ENCODE measurements around the gene TTC21A. TPM values are rescaled to one million over a fixed set of nuclear protein-coding genes. Genes with fewer than 3 reads are reported as not detected.

TTC21A gene
- total and polyA plus RNA-seq, 4 donors: 5.3 to 23.9 (median 15.1) TPM

DNA sequence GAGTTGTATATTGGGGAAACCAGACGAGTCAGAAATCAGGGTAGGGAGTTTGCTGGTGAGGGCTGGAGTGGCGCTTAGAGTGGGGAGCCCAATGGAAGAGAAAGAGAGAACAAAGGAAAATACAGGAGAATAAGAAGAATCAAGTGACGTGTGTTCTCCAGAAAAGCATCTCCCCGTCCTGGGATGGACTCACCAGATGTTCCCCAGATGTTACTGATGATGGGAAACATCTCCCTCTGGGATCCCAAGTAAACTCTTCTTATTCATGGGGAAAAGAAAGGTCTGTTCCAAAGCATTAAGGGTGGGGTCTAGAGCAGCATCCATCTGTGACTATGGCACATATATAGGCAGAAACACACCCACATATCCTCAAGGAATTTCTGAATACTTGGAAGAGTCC lies 48.9 kb downstream of the TTC21A start:
- Histone ChIP-seq H3K27me3 (ENCODE audit: control insufficient read depth, insufficient read depth, low read length) (no peaks in the 10 kb centered on the region), H3K36me3 (ENCODE audit: control insufficient read depth, insufficient read depth, low read length) (peaks cover 2% of the 10 kb centered on the region), H3K27ac (ENCODE audit: low read depth, low read length) (no peak overlapping the region), H3K4me3 (ENCODE audit: low read depth, low read length) (no peak overlapping the region), H3K4me1 (ENCODE audit: control insufficient read depth, insufficient read depth, low read length) (peaks cover 25% of the 10 kb centered on the region), H3K9me3 (ENCODE audit: control insufficient read depth, insufficient read depth, low read length) (no peaks in the 10 kb centered on the region)
- peak in 1 of 6 donors; percentile 10 for DNase-seq (ENCODE audit: low read depth in 4 of 6, low spot score in 6 of 6)
- WGBS (ENCODE audit: insufficient coverage): 64% methylated on average over 3 of the region's 4 CpGs

DNA sequence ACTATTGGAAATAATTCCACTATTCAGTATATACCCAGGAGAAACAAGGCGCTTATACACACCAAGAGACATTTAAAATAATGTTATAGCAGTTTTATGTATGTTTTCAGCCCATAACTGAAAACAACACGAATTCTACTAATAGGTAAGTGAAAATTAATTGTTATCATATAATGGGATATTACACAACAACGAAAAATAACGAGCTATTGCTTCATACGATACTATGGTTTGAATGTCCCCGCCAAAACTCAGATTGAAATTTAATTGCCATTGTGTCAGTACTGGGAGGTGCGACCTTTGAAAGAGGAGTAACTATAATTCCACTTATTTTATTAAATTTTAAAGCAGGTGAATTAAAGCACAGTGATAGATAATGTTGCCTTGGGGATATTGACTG lies 49.9 kb downstream of the TTC21A start:
- no peak for DNase-seq (ENCODE audit: low read depth in 4 of 6, low spot score in 6 of 6)
- WGBS (ENCODE audit: insufficient coverage): no CpG with 5 or more reads among the region's 7 CpGs
- H3K4me1 ChIP-seq (ENCODE audit: control insufficient read depth, insufficient read depth, low read length): peaks cover 15% of the 10 kb centered on the region
- H3K27me3 ChIP-seq (ENCODE audit: control insufficient read depth, insufficient read depth, low read length): no peaks in the 10 kb centered on the region
- H3K27ac ChIP-seq (ENCODE audit: low read depth, low read length): no peak overlapping the region
- H3K36me3 ChIP-seq (ENCODE audit: control insufficient read depth, insufficient read depth, low read length): no peaks in the 10 kb centered on the region
- H3K9me3 ChIP-seq (ENCODE audit: control insufficient read depth, insufficient read depth, low read length): no peaks in the 10 kb centered on the region
- H3K4me3 ChIP-seq (ENCODE audit: low read depth, low read length): no peak overlapping the region

GRCh38 chr3:39158148-39158715 lies 50.8 kb downstream of the TTC21A start:
- H3K27ac ChIP-seq (ENCODE audit: low read depth, low read length): no peak overlapping the region
- peaks cover 10% of the 10 kb centered on the region for H3K4me1 ChIP-seq (ENCODE audit: control insufficient read depth, insufficient read depth, low read length)
- DNase-seq (ENCODE audit: low read depth in 4 of 6, low spot score in 6 of 6): no peak
- no peaks in the 10 kb centered on the region for H3K27me3 ChIP-seq (ENCODE audit: control insufficient read depth, insufficient read depth, low read length)
- no peaks in the 10 kb centered on the region for H3K36me3 ChIP-seq (ENCODE audit: control insufficient read depth, insufficient read depth, low read length)
- 44% methylated on average over 3 of the region's 5 CpGs for WGBS (ENCODE audit: insufficient coverage)
- H3K9me3 ChIP-seq (ENCODE audit: control insufficient read depth, insufficient read depth, low read length): no peaks in the 10 kb centered on the region
- H3K4me3 ChIP-seq (ENCODE audit: low read depth, low read length): no peak overlapping the region

DNA sequence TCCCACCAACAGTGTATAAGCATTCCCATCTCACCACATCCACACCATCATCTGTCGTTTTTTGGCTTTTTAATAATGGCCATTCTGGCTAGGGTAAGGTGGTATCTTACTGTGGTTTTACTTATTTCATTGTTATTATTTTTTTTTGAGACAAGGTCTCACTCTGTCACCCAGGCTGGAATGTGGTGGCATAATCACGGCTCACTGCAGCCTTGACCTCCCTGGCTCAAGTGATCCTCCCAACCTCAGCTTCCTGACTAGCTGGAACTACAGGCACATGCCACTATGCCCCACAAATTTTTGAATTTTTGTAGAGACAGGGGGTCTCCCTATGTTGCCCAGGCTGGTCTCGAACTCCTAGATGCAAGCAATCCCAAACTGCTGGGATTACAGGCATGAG lies 56.9 kb downstream of the TTC21A start:
- WGBS (ENCODE audit: insufficient coverage): no CpG with 5 or more reads among the region's 3 CpGs
- Histone ChIP-seq H3K4me1 (ENCODE audit: control insufficient read depth, insufficient read depth, low read length) (peaks cover 12% of the 10 kb centered on the region), H3K27me3 (ENCODE audit: control insufficient read depth, insufficient read depth, low read length) (no peaks in the 10 kb centered on the region), H3K36me3 (ENCODE audit: control insufficient read depth, insufficient read depth, low read length) (no peaks in the 10 kb centered on the region), H3K9me3 (ENCODE audit: control insufficient read depth, insufficient read depth, low read length) (no peaks in the 10 kb centered on the region), H3K4me3 (ENCODE audit: low read depth, low read length) (no peak overlapping the region), H3K27ac (ENCODE audit: low read depth, low read length) (no peak overlapping the region)
- DNase-seq (ENCODE audit: low read depth in 4 of 6, low spot score in 6 of 6): no peak

- Histone ChIP-seq H3K9me3 (ENCODE audit: control insufficient read depth, insufficient read depth, low read length) (no peaks in the 10 kb centered on the region), H3K27ac (ENCODE audit: low read depth, low read length) (no peak overlapping the region), H3K4me1 (ENCODE audit: control insufficient read depth, insufficient read depth, low read length) (peaks cover 12% of the 10 kb centered on the region), H3K4me3 (ENCODE audit: low read depth, low read length) (no peak overlapping the region), H3K27me3 (ENCODE audit: control insufficient read depth, insufficient read depth, low read length) (no peaks in the 10 kb centered on the region), H3K36me3 (ENCODE audit: control insufficient read depth, insufficient read depth, low read length) (no peaks in the 10 kb centered on the region)
- WGBS (ENCODE audit: insufficient coverage): no CpG with 5 or more reads among the region's 1 CpG
- peak in 1 of 6 donors; percentile 54 for DNase-seq (ENCODE audit: low read depth in 4 of 6, low spot score in 6 of 6)
Measured at GRCh38 chr3:39165518-39165917, 58.0 kb downstream of the TTC21A start.

- peak overlapping the region; percentile 26 for H3K27ac ChIP-seq (ENCODE audit: low read depth, low read length)
- H3K36me3 ChIP-seq (ENCODE audit: control insufficient read depth, insufficient read depth, low read length): no peaks in the 10 kb centered on the region
- 83% methylated on average over 2 of the region's 3 CpGs for WGBS (ENCODE audit: insufficient coverage)
- no peaks in the 10 kb centered on the region for H3K27me3 ChIP-seq (ENCODE audit: control insufficient read depth, insufficient read depth, low read length)
- H3K9me3 ChIP-seq (ENCODE audit: control insufficient read depth, insufficient read depth, low read length): no peaks in the 10 kb centered on the region
- H3K4me1 ChIP-seq (ENCODE audit: control insufficient read depth, insufficient read depth, low read length): peaks cover 12% of the 10 kb centered on the region
- no peak for DNase-seq (ENCODE audit: low read depth in 4 of 6, low spot score in 6 of 6)
- no peak overlapping the region for H3K4me3 ChIP-seq (ENCODE audit: low read depth, low read length)
Measured at GRCh38 chr3:39166134-39166710, 58.7 kb downstream of the TTC21A start.

- H3K4me3 ChIP-seq (ENCODE audit: low read depth, low read length): no peak overlapping the region
- H3K36me3 ChIP-seq (ENCODE audit: control insufficient read depth, insufficient read depth, low read length): no peaks in the 10 kb centered on the region
- no peaks in the 10 kb centered on the region for H3K27me3 ChIP-seq (ENCODE audit: control insufficient read depth, insufficient read depth, low read length)
- DNase-seq (ENCODE audit: low read depth in 4 of 6, low spot score in 6 of 6): peak in 1 of 6 donors; percentile 19
- H3K9me3 ChIP-seq (ENCODE audit: control insufficient read depth, insufficient read depth, low read length): no peaks in the 10 kb centered on the region
- WGBS (ENCODE audit: insufficient coverage): no CpG with 5 or more reads among the region's 1 CpG
- no peak overlapping the region for H3K27ac ChIP-seq (ENCODE audit: low read depth, low read length)
- peaks cover 12% of the 10 kb centered on the region for H3K4me1 ChIP-seq (ENCODE audit: control insufficient read depth, insufficient read depth, low read length)
Measured at GRCh38 chr3:39166932-39167532, 59.6 kb downstream of the TTC21A start.

GRCh38 chr3:39168156-39168780 lies 60.8 kb downstream of the TTC21A start:
- no peaks in the 10 kb centered on the region for H3K9me3 ChIP-seq (ENCODE audit: control insufficient read depth, insufficient read depth, low read length)
- no peak overlapping the region for H3K27ac ChIP-seq (ENCODE audit: low read depth, low read length)
- H3K4me1 ChIP-seq (ENCODE audit: control insufficient read depth, insufficient read depth, low read length): peaks cover 12% of the 10 kb centered on the region
- no peaks in the 10 kb centered on the region for H3K27me3 ChIP-seq (ENCODE audit: control insufficient read depth, insufficient read depth, low read length)
- no peaks in the 10 kb centered on the region for H3K36me3 ChIP-seq (ENCODE audit: control insufficient read depth, insufficient read depth, low read length)
- no peak for DNase-seq (ENCODE audit: low read depth in 4 of 6, low spot score in 6 of 6)
- 100% methylated on average over 1 of the region's 5 CpGs for WGBS (ENCODE audit: insufficient coverage)
- H3K4me3 ChIP-seq (ENCODE audit: low read depth, low read length): no peak overlapping the region

DNA sequence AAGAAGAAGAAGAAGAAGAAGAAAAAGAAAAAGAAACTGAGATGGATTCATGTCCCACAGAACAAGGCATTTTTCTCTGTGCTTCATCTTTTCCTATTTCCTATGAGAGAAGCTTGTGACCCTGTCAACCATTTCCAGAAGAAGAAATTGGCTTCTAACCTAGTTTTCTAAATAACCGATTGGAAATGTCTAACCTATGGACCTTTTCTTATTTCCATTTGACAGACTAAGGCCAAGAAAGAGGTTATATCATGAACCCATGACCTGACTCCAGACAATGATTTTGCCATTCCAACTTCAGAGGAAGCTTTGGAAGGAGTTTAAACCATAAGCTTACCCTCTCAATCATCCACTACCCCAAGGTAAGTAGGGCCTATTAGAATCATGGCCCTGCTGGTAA lies 62.2 kb downstream of the TTC21A start:
- Histone ChIP-seq H3K4me3 (ENCODE audit: low read depth, low read length) (no peak overlapping the region), H3K4me1 (ENCODE audit: control insufficient read depth, insufficient read depth, low read length) (peaks cover 12% of the 10 kb centered on the region), H3K9me3 (ENCODE audit: control insufficient read depth, insufficient read depth, low read length) (no peaks in the 10 kb centered on the region), H3K27ac (ENCODE audit: low read depth, low read length) (no peak overlapping the region), H3K27me3 (ENCODE audit: control insufficient read depth, insufficient read depth, low read length) (no peaks in the 10 kb centered on the region), H3K36me3 (ENCODE audit: control insufficient read depth, insufficient read depth, low read length) (no peaks in the 10 kb centered on the region)
- no peak for DNase-seq (ENCODE audit: low read depth in 4 of 6, low spot score in 6 of 6)
- no CpG with 5 or more reads among the region's 1 CpG for WGBS (ENCODE audit: insufficient coverage)

DNA sequence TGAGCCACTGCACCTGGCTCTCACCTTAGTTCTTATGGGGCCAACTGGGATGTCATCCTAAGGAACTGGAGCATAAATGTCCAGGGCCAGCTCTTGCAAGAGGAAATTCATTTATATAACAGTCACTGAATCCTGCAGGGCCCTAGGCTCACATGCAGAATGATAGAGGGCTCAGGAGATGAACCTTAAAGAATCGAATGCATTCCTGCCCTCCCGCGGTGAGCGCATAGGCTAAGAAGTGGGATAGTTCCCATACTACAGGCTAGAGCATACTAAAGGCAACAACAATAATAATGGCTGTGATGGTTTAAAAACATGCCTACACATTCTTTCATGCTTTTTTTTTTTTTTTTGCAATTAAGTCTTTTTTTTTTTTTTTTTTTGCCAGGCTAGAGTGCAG lies 63.0 kb downstream of the TTC21A start:
- no peak overlapping the region for H3K27ac ChIP-seq (ENCODE audit: low read depth, low read length)
- H3K4me3 ChIP-seq (ENCODE audit: low read depth, low read length): no peak overlapping the region
- no peaks in the 10 kb centered on the region for H3K36me3 ChIP-seq (ENCODE audit: control insufficient read depth, insufficient read depth, low read length)
- no peaks in the 10 kb centered on the region for H3K27me3 ChIP-seq (ENCODE audit: control insufficient read depth, insufficient read depth, low read length)
- H3K9me3 ChIP-seq (ENCODE audit: control insufficient read depth, insufficient read depth, low read length): no peaks in the 10 kb centered on the region
- no CpG with 5 or more reads among the region's 4 CpGs for WGBS (ENCODE audit: insufficient coverage)
- no peak for DNase-seq (ENCODE audit: low read depth in 4 of 6, low spot score in 6 of 6)
- H3K4me1 ChIP-seq (ENCODE audit: control insufficient read depth, insufficient read depth, low read length): peaks cover 16% of the 10 kb centered on the region
